ENCODE measurements around the gene NET1.

The NET1 gene

DNA sequence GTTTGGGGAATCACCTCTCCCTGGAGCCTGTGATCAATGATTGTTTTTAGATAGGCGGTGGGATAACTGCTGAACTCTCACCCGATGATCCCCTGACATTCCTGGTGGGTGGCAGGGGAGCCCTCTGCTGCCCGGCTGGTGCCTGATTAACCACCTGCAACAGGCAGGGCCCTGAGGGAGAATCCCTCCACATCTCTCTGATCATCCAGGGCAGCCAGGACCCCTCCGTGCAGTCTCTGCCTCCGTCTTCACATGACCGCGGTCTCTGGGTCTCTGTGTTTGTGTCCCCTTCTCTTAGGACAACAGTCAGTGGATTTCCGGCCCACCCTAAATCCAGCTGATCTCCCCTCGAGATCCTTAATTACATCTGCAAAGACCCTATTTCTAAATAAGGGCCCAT, 69.7 kb downstream of the NET1 start:
- DNase-seq (ENCODE audit: low spot score): no peak

DNA sequence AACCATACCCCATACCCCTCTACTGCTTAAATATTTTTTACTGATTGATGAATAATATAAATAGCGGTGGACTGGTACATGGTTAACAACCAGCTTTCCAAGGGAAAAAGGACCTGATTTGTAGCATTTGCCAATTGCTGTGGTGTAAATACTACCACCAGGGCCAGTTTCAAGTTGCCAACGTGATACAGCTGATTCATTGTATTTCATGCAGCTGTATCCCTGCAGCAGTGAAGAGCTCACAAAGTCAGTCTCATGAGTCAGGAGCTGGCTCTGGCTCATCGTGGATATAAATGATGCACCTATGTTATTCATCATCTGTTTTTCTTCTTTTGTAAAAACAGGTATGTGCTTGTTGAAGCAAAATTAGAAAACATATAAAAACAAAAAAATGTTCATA, 71.8 kb downstream of the NET1 start:
- no peak for DNase-seq (ENCODE audit: low spot score)

DNA sequence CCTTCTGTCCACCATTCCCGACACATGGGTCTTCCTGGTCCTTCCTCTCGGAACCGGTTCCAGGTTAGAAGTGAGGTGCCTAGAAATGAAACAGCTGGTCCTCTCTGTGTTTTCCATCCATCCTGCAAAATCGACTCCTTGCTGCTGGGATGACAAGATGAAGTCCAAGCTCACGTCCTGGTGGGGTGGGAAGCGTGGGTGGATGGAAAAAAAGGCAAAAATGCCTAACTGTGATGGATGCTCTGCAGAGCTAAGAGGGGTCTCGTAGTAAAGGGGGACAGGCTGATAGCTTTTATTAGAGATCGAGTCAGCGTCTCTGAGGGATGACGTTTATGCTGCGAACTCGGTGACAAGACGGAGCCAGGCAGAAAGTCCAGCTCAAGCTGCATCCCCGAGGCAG, 72.9 kb downstream of the NET1 start:
- DNase-seq (ENCODE audit: low spot score): no peak

DNA sequence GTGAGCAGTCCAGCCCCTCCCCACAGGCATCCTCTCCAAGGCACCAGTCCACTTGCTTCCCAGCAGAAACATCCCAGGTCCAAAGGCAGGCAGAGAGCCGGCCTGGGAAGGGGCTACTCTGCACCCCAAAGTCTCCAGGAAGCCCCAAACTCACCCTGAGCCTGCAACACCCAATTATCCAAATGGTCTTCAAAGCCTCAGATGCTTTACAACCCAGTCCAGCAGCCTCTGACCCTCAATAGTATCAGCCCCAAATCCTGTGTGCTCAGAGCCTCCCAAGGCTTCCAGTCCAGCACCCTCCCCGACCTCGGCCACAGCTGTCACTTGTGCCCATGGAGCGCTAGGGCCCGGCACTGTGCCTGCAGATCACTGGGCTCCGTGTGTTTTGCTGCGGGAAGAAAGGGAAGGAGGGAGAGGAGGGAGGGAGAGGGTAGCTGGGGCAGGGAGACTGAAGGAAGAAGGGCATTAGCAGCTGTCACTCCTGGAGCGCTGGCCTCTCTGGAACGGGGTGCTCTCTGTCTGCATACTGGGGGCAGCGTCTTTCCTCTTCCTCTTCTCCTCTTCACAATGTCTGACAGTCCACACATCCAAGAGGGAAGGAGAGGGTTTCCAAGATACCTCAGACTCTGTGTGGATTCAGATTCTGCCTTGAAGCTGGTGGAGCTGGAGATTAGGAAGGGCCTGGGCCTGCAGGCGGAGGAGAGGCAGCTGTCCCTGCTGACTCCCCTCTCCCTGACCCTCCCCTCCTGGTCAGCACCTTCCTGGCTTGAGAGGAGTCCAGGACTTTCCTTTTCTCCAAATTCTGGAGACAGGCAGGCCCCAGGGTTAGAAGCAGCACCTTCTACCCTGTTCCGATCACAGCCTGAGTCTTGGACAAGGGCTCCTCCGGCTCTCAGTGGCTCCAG, 73.8 kb downstream of the NET1 start:
- no peak for DNase-seq (ENCODE audit: low spot score)

- no peak for DNase-seq (ENCODE audit: low spot score)
Measured at GRCh38 chr10:5486853-5487235, 74.5 kb downstream of the NET1 start.

- DNase-seq (ENCODE audit: low spot score): no peak
Measured at GRCh38 chr10:5488272-5489161, 76.2 kb downstream of the NET1 start.

DNA sequence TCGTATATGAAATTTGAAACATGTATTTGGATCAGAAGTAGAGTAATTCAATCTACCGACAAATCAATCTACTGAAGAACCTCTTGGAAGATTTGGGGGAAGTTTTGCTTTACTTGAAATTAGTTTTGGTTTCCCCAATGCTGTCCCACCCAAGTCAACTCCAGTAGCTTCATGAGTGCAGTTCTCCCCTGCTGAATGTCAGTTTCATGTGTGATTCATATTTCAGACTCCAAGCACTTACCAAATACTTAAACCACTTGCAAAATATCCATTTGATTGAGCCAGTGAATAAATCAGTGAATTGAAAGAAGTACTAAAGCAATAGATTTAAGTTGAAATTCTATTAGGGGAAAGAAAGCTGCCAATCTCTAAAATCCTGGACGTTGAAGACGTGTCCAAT, 77.7 kb downstream of the NET1 start:
- no peak for DNase-seq (ENCODE audit: low spot score)

GRCh38 chr10:5490698-5491464, 78.5 kb downstream of the NET1 start:
- no peak for DNase-seq (ENCODE audit: low spot score)

GRCh38 chr10:5491477-5491876, 79.1 kb downstream of the NET1 start:
- DNase-seq (ENCODE audit: low spot score): no peak

- DNase-seq (ENCODE audit: low spot score): no peak
Measured at GRCh38 chr10:5492322-5492855, 80.0 kb downstream of the NET1 start.

DNA sequence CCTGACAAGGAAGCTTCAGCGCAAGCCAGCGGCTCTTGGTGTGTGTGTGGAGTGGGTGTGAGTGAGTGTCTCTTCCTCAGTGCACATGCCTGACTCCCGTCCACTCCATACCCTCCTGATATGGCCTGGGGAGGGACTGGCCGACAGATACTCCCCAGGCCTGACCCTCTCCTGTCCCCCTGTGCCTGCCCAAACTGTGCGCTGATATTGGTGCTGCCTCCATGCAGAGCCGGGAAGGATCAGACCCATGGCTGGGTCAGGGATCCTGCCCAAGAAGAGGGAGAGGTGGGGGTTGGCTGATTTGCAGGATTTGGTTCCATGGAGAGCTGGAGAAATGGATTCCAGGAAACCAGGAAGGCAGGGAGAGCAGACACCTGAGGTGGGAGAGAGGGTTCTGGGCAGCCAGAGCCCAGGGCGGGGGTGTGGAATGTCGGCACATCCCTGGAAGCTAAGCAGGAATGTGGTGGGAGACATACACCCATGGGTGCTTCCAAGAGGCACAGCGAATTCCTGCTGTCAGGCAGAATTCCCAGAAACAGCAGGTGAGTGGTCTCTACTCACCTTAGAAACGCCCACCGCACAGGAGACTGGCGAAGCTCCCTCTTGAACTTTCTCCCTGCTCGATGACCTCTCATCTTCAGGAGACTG, 80.7 kb downstream of the NET1 start:
- DNase-seq (ENCODE audit: low spot score): no peak

DNA sequence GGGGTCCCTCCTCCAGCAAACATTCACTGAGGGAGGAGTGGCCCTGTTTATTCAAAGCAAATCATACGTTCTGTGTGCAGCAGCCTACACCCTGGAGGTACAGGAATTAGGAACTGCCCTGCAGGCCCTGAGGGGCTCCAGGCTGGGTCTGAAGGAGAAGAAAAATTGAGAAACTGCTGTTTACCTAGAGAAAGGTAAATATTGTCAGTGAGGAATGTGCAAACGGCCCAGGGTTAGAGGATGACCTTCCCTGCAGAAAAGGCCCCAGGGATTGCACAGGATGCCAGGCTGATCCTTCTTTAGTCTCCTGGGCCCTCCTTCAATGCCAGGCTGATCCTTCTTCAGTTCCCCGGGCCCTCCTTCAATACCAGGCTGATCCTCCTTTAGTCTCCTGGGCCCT, 81.3 kb downstream of the NET1 start:
- DNase-seq (ENCODE audit: low spot score): no peak

DNA sequence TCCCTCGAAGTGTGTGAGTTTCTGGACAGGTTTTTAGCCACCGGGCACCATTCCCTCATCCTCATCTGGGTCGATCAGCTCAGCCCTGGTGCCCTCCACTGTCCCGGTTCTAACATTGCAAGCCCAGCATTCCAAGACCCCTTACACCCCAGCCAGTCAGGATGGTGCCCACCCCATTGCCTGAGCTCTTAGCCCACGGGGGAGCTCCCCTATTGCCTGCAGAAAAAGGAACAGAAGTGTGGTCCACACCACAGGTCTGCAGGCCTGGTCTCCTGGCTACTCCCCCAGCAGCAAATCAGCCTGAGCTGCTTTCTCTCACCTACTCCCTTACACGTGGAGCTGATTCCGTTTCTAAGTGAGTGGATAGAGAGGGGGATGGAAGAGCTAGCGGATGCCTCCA, 82.3 kb downstream of the NET1 start:
- DNase-seq (ENCODE audit: low spot score): no peak

GRCh38 chr10:5496261-5497250, 84.2 kb downstream of the NET1 start:
- no peak for DNase-seq (ENCODE audit: low spot score)

- no peak for DNase-seq (ENCODE audit: low spot score)
Measured at GRCh38 chr10:5497289-5497688, 84.9 kb downstream of the NET1 start.

GRCh38 chr10:5497948-5498730, 85.8 kb downstream of the NET1 start:
- DNase-seq (ENCODE audit: low spot score): no peak

GRCh38 chr10:5498791-5499492, 86.6 kb downstream of the NET1 start:
- no peak for DNase-seq (ENCODE audit: low spot score)

GRCh38 chr10:5499493-5500140, 87.3 kb downstream of the NET1 start, which contains the start of gene CALML5:
Gene CALML5 (minus strand): TSS chr10:5499570. CDS start chr10:5499438, 132 bp downstream.
- DNase-seq (ENCODE audit: low spot score): no peak

All from CD4-positive, alpha-beta T cell treated with Interleukin-2 at 100 ng/mL for 4 hours (primary cell).